Spleen (tissue), 7 donors: Measurements from ENCODE around the gene PXDN.

ENCODE experiments used
- CTCF ChIP-seq, 11 experiments: fragments of 200-600 bp in 7 of 11; fragments of 450-650 bp in 4 of 11; sonication (generic) in 4 of 11; IDR thresholded peaks in 8 of 11; conservative IDR thresholded peaks in 3 of 11; 1 replicate in 7 of 11; 2 replicates in 4 of 11; pipeline versions ENCODE4 v1.4.0 to v1.8.0; 2016 to 2021; ENCODE audit warnings: antibody characterized with exemption in 11 of 11, inconsistent platforms in 4 of 11, mild to moderate bottlenecking in 1 of 11
- POLR2A ChIP-seq, 3 donors: fragments of 450-650 bp; IDR thresholded peaks; one replicate each; pipeline ENCODE4 v1.5.1; 2017; ENCODE audit warnings: antibody characterized with exemption in 3 of 3, mild to moderate bottlenecking in 1 of 3
- POLR2AphosphoS5 ChIP-seq, 3 donors: sonication (generic); formaldehyde crosslinking; IDR thresholded peaks; one replicate each; pipeline ENCODE4 v1.5.1; 2017; ENCODE audit warnings: antibody characterized with exemption in 3 of 3
- donor health status: DM: no; HTN: no; CAD: no; lungs with moderate emphysema.
- donor health status: DM: no; HTN: no; CAD: no.
- donor health status: DM: no; HTN: no; CAD: no.

- no peak for TF ChIP-seq POLR2A (IDR thresholded peaks at IDR 0.05)
- TF ChIP-seq CTCF (IDR thresholded peaks at IDR 0.05 in 8 of 11, conservative IDR thresholded peaks at IDR 0.05 in 3 of 11), result no peak
- no peak for TF ChIP-seq POLR2AphosphoS5 (IDR thresholded peaks at IDR 0.05)
Observed at GRCh38 chr2:1709946-1710560, 34.3 kb downstream of the PXDN start.
